ENCODE results near the gene RNF17.

RNF17 gene

GRCh38 chr13:24854311-24854710, 90.3 kb downstream of the RNF17 start:
- DNase-seq (ENCODE audit: low read depth): no peak

- no peak for DNase-seq (ENCODE audit: low read depth)
These were observed 95.0 kb downstream of the RNF17 start for GRCh38 chr13:24858953-24859352.

- DNase-seq (ENCODE audit: low read depth): no peak
These were observed 96.8 kb downstream of the RNF17 start for GRCh38 chr13:24860770-24861169.

GRCh38 chr13:24861617-24862362, 97.8 kb downstream of the RNF17 start:
- no peak for DNase-seq (ENCODE audit: low read depth)

GRCh38 chr13:24863748-24864540, 100.0 kb downstream of the RNF17 start:
- no peak for DNase-seq (ENCODE audit: low read depth)

- no peak for DNase-seq (ENCODE audit: low read depth)
These were observed 100.6 kb downstream of the RNF17 start for GRCh38 chr13:24864579-24864978.

- DNase-seq (ENCODE audit: low read depth): no peak
These were observed 101.4 kb downstream of the RNF17 start for GRCh38 chr13:24865163-24865953.

- DNase-seq (ENCODE audit: low read depth): no peak
These were observed 102.5 kb downstream of the RNF17 start for GRCh38 chr13:24866488-24866887.

- no peak for DNase-seq (ENCODE audit: low read depth)
These were observed 104.9 kb downstream of the RNF17 start for GRCh38 chr13:24868874-24869273.

GRCh38 chr13:24870380-24870760, 106.4 kb downstream of the RNF17 start:
- DNase-seq (ENCODE audit: low read depth): no peak

GRCh38 chr13:24875566-24875965, 111.6 kb downstream of the RNF17 start:
- DNase-seq (ENCODE audit: low read depth): no peak

GRCh38 chr13:24877531-24877930, 113.6 kb downstream of the RNF17 start:
- DNase-seq (ENCODE audit: low read depth): no peak

GRCh38 chr13:24878340-24878739, 114.4 kb downstream of the RNF17 start:
- DNase-seq (ENCODE audit: low read depth): no peak

- no peak for DNase-seq (ENCODE audit: low read depth)
These were observed 118.7 kb downstream of the RNF17 start for GRCh38 chr13:24882665-24883064.

GRCh38 chr13:24887759-24888158, 123.8 kb downstream of the RNF17 start:
- no peak for DNase-seq (ENCODE audit: low read depth)

GRCh38 chr13:24888291-24888931, 124.4 kb downstream of the RNF17 start:
- no peak for DNase-seq (ENCODE audit: low read depth)

- no peak for DNase-seq (ENCODE audit: low read depth)
These were observed 126.3 kb downstream of the RNF17 start for GRCh38 chr13:24890256-24890655.

GRCh38 chr13:24891476-24892108, 127.6 kb downstream of the RNF17 start:
- DNase-seq (ENCODE audit: low read depth): no peak

GRCh38 chr13:24892829-24893228, 128.9 kb downstream of the RNF17 start:
- DNase-seq (ENCODE audit: low read depth): no peak

- DNase-seq (ENCODE audit: low read depth): no peak
These were observed 129.9 kb downstream of the RNF17 start for GRCh38 chr13:24893863-24894262.

- no peak for DNase-seq (ENCODE audit: low read depth)
These were observed 130.5 kb downstream of the RNF17 start for GRCh38 chr13:24894277-24894971.

Measured in stimulated activated CD8-positive, alpha-beta memory T cell treated with anti-CD3 and anti-CD28 coated beads, Interleukin-12 subunit alpha, Interleukin-12 subunit beta, amount 100 ng/mL, for 4 hours (primary cell).